IPS-18c (cell line): ENCODE data around the gene CEND1.

Experiments used
- H3K4me3 ChIP-seq: 2 replicates; pipeline ENCODE4 v1.7.0; 2013; ENCODE audit warnings: low read depth, mild to moderate bottlenecking, low read length, moderate library complexity; ENCODE audit not compliant: insufficient read depth
- H3K9me3 ChIP-seq: one replicate; pipeline ENCODE4 v1.6.1; 2013; ENCODE audit warnings: mild to moderate bottlenecking, low read length, moderate library complexity; ENCODE audit not compliant: control insufficient read depth, insufficient read depth

CEND1 gene

DNA sequence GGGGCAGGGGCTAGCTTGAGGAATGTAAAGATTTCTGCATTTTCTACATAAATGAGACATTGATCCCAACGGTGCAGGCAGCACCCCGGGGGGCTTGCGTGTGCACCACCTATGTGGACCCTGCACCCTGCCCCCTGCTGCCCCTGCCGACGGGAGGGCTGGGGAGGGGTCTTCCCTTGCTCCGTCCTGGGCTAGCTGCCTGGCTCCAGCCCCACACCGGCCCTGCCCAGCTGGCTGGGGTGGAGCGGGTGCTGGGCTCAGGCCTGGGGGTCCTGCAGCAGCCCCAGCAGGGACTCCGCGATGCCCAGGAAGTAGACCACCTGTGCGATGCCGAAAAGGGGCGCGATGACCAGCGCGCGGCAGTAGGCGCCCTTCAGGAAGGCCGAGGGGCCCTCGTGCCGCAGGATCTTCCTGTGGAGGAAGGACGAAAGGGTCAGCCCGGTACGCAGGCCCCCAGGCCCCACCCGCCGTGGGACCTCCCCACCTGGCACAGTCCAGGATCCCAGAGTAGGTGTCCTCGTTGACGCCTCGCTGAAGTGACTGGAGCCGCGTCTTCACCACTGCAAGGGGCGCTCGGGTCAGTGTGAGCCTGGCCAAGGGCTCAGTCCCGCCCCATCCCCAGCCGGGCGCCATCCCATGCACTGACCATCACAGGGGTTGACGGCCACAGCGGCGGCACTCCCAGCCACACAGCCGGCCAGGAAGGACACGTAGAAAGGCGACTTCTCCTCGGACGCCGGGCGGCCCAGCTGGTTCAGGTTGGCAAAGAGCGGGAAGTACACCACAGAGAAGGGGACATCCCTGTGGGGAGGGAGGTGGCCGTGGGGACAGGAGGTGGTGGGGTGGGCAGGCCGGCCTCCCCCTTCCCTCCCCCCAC is 2.0 kb upstream of the CEND1 start:
- Histone ChIP-seq H3K9me3 (no peaks in the 10 kb centered on the region), H3K4me3 (no peak overlapping the region)

DNA sequence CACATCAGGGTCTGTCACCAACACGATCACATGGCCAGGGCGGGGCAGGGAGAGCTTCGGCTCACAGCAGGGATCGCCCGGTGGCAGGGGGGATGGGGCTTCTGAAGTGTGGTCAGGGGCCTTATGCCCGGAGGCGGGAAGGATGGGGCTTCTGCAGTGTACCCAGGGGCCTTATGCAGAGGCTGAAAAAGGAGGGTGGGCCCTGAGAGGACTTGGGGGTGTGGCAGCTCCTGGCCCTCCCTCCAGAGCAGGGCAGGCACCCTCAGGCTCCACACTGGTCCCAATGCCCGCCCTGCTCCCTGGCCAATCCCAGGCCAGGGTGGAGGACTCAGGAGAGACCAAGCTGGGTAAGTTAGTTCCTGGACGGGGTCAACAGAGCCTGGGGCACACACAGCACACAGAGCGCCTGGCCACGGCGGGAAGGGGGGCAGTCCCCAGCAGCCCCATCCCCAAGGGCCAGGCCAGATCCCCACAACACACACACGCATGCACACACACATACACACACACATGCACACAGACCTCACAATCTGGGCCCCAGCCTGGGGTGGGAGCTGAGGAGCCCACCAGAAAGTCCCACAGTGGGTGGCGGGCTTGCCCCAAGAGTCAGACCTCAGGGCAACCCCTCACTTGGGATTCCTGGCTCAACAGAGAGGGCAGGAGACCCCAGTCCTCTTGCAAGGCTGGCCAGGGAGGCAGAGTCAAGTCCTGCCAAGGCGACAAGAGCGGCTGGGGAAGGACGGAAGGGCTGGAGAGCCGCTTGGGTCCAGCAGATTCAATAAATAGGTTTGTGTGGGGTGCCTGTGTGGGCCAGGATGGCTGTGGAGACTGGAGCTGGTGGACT is 1.1 kb upstream of the CEND1 start:
- Histone ChIP-seq H3K9me3 (no peaks in the 10 kb centered on the region), H3K4me3 (peak overlapping the region; percentile 28; the same call in 1 of the 2 replicates)

DNA sequence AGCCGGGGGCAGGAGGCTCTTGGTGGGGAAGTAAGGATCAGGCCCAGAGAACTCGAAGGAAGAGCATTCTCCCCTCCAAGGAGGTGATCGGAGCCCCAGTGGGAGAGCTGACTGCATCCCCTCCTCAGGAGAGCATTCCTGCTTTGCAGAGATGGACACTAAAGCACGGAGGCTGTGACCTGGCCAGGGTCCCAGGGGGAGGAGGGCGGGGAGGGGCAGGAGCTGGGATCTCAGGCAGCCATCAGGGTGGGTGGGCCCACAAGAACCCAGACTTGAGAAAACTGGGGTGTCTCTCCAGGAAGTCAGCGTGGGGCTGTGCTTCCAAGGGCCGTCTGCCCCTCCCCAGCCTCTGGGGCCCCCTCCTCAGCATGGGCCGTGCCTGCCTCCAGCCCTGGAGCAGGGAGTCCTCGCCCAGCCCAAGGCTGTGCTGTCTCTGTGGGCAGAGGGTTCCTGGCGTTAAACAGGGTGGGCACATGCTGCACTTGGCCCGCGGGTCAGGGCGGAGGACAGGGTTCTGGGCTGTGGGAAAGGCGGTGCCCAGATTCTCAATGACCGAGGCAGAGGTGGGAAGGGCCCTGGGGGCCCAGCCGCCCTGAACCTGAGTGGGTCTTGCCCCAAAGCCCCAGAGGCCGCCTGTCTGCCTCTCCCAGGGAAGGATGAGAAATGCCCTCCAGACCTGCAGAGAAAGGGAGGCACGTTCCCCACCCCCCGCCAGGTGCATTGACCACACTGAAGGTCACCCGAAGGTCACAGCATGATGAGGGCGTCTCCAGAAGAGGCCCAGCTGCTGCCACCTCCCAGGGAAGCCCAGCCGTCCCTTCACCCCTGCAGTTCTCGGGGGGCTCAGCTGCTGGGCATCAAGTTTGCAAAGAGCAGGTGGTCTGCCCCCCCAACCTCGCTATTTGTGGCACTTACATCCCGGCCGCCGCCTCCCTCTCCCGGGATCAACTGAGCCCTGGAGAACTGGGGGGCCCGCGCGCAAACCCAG is 643 bp downstream of the CEND1 start:
- peak overlapping the region; percentile 24; the same call in 1 of the 2 replicates for H3K4me3 ChIP-seq
- no peaks in the 10 kb centered on the region for H3K9me3 ChIP-seq

DNA sequence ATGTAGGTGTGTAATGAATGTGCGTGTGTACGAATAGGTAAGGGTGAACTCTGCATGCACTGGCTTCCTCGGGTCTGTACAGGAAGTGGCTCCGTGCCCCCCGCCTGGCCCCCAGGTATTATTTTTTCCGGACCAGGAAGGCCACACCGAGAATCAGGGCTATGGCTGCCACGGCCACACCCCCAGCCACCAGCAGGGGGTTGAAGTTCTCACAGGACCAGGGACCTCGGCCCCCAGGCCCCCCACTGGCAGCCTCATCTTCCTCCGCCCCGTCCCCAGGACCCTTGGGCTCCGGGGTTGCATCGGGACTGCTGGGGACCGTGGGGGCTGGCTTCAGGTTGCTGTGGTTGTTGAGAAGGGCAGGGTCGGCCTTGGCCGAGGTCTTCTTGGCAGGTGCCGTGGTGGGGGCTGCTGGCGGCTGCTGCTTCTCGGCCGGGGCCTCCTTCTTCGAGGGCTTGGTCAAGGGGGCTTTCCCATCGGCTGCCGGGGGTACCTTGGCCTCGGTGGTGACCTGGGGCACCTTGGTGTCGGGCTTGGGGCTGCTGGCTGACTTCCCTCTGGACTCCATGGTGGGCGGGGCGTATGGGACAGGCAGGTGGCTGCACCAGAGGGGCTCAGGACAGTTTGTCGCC is 1.8 kb downstream of the CEND1 start:
- H3K9me3 ChIP-seq, result no peaks in the 10 kb centered on the region

GRCh38 chr11:787084-787675 is 2.7 kb downstream of the CEND1 start:
- H3K4me3 ChIP-seq, result no peak overlapping the region
- no peaks in the 10 kb centered on the region for H3K9me3 ChIP-seq

More for the DNA sequence above, 1.8 kb downstream of the CEND1 start:
- no peak overlapping the region for H3K4me3 ChIP-seq

DNA sequence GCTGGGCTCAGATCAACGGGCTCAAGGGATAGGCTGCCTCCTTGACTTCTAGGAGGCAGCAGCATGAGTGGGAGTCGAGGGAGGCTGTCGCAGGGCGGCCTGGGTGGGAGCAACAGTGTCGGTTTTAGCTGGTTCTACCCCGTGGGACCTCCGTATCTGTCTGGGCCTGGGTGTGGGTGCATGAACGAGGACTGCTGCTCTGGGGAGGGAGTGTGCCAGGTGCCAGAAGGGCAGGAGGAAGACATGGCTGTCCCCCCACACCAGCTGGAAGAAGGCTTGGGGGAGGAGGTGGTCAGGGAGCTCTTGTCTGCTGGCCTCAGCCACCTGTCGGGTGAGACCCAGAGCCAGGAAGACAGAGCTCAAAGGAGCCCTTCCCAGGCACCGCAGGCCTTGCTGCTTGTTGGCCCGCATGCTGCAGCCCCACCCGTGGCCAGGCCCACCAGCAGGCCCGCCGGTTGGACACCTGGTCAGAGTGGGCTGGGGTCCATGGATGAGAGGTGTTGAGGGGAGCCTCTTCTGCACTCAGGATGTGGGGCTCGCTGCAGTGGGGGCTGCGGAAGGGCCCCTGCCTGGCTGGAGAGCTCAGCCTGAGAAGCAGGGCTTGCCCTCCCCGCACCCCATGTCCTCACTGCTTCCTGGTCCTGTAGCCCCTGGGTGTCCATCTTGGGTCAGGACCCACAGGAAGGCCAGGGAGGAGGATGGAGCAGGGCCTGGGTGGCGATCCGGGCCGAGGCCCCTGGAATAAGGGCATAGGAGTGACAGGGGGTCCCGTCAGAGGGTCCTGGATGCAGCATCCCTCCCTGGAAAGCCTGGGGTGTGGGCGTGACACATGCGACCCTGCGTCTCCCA is 3.4 kb downstream of the CEND1 start:
- no peak overlapping the region for H3K4me3 ChIP-seq
- H3K9me3 ChIP-seq, result no peaks in the 10 kb centered on the region

- H3K4me3 ChIP-seq, result no peak overlapping the region
- no peaks in the 10 kb centered on the region for H3K9me3 ChIP-seq
These were observed 6.3 kb downstream of the CEND1 start for GRCh38 chr11:783581-784015.

GRCh38 chr11:782264-783174 is 7.4 kb downstream of the CEND1 start:
- H3K9me3 ChIP-seq, result no peaks in the 10 kb centered on the region

DNA sequence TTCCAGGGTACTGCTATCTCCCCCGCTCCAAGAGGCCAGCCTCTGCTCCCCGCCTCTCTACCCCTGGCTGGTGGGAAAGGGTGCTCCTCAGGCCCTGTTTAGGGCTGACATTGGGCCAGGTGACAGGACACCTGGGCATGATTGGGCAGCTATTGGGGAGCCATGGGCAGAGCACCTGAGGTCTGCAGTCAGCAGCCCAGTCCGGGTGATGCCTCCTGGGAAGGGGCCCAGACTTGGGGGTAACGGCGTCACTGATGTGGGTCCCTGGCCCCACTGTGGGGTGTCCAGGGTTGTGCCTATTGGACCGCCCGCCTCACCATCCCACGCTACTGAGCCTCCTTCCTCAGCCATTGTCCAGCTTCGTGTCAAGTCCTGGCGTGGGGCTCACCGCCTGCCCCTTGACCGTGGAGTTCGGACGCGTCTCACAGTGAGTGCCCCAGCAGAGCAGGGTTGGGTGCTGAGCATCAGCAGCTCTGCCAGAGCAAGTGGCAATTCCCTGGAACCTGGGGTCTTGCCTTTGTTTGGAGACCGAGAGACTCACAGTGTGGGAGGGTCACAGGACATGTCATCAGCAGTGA is 9.8 kb downstream of the CEND1 start:
- Histone ChIP-seq H3K9me3 (peaks cover 3% of the 10 kb centered on the region), H3K4me3 (no peak overlapping the region)

More at GRCh38 chr11:782264-783174, 7.4 kb downstream of the CEND1 start:
- no peak overlapping the region for H3K4me3 ChIP-seq

GRCh38 chr11:778976-779954 is 10.6 kb downstream of the CEND1 start:
- Histone ChIP-seq H3K4me3 (no peak overlapping the region; the same call in 1 of the 2 replicates), H3K9me3 (peaks cover 4% of the 10 kb centered on the region)

DNA sequence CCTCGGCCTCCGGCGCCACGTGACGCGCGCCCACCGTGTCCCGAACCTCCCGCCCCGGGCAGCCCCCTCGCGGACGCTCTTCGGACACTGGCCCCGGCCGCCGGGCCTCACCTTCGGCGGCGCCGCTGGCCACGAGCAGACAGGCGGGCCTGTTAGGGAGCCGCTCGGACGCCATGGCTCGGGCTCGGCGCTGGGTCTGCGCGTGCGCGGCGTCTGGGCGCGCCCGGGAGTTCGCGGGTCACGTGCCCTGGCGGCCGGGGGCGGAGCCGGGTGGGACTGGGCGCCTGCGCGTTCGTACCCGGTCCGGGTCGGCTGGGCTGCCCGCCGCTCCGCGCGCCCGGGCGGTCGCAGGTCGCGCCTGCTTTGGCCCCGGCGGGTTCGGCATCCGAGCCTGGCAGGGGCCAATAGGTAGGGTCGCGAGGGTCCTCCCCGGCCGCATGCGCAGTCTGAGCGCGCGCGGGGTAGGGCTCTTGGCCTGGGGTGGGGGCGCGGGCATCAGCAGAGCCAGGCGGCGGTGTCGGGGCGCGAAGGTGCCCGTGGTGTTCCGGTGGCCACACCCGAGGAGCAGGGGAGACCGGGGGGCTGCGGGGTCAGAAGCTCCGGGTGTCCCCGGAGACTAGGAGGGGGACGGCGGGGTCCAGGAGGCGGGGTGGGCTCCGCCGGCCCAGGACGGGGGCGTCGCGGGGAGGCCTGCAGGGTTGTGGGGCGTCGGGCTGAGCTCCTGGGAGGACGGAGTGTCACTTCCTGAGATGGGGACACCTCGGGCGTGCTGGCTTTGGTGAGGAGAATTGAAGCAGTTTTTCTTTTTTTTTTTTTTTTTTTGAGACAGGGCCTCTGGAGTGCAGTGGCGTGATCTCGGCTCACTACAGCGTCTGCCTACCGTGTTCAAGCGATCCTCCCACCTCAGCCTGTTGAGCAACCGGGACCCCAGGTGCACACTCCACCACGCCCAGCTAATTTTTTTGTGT is 12.3 kb downstream of the CEND1 start, which contains the start of gene GATD1:
GATD1 (minus strand) TSS at position 200 of the 968 bp plus-strand sequence; CDS start at position 175, 25 bp downstream.
- H3K9me3 ChIP-seq, result peaks cover 4% of the 10 kb centered on the region
- H3K4me3 ChIP-seq, result peak within 1 kb of the TSS; percentile 94
